H9 (cell line): Measurements from ENCODE around the gene G3BP2. TPM values are rescaled to one million over a fixed set of nuclear protein-coding genes. Genes with fewer than 3 reads are reported as not detected.
A peak's percentile ranks its signal among the peaks of the same experiment; 100 is the strongest.

Experiments used
- DNase-seq: peaks from one replicate; pipeline ENCODE4 v3.0.0-alpha.2; 2017
- H2AFZ ChIP-seq: one replicate; pipeline ENCODE4 v1.6.1; 2013; ENCODE audit warnings: mild to moderate bottlenecking, low read length, control low read depth, moderate library complexity
- H2AK5ac ChIP-seq: 2 replicates; pipeline ENCODE4 v1.6.1; 2013; ENCODE audit warnings: low read length, control low read depth, mixed read lengths; ENCODE audit not compliant: insufficient read length
- H2BK120ac ChIP-seq: one replicate; pipeline ENCODE4 v1.6.1; 2013; ENCODE audit warnings: low read depth, mild to moderate bottlenecking, low read length, control low read depth, inconsistent platforms; ENCODE audit not compliant: poor library complexity, severe bottlenecking
- H2BK12ac ChIP-seq: 2 replicates; pipeline ENCODE4 v1.6.1; 2013; ENCODE audit warnings: low read length, control low read depth, mixed read lengths, low read depth; ENCODE audit not compliant: insufficient read length
- H2BK15ac ChIP-seq: 2 replicates; pipeline ENCODE4 v1.6.1; 2013; ENCODE audit warnings: low read depth, low read length, control low read depth
- H2BK20ac ChIP-seq: one replicate; pipeline ENCODE4 v1.6.1; 2013; ENCODE audit warnings: low read depth, mild to moderate bottlenecking, low read length, control low read depth, inconsistent platforms; ENCODE audit not compliant: poor library complexity, severe bottlenecking
- H2BK5ac ChIP-seq: 2 replicates; pipeline ENCODE4 v1.6.1; 2013; ENCODE audit warnings: low read length, control low read depth, mixed read lengths; ENCODE audit not compliant: insufficient read length
- H3K14ac ChIP-seq: 2 replicates; pipeline ENCODE4 v1.6.1; 2013; ENCODE audit warnings: low read length, control low read depth; ENCODE audit not compliant: insufficient read depth
- H3K18ac ChIP-seq: 2 replicates; pipeline ENCODE4 v1.6.1; 2013; ENCODE audit warnings: low read depth, mild to moderate bottlenecking, mixed read lengths, low read length, control low read depth; ENCODE audit not compliant: insufficient read length
- H3K23ac ChIP-seq: 2 replicates; pipeline ENCODE4 v1.6.1; 2013; ENCODE audit warnings: low read length, control low read depth, mixed read lengths, low read depth; ENCODE audit not compliant: insufficient read length
- H3K23me2 ChIP-seq: 2 replicates; pipeline ENCODE4 v1.6.1; 2013; ENCODE audit warnings: low read depth, mild to moderate bottlenecking, mixed read lengths, low read length, control low read depth; ENCODE audit not compliant: insufficient read length, poor library complexity, severe bottlenecking
- H3K27ac ChIP-seq: 2 replicates; pipeline ENCODE4 v1.5.1; 2013; ENCODE audit warnings: low read length, control low read depth, mixed read lengths, low read depth; ENCODE audit not compliant: insufficient read length
- H3K27me3 ChIP-seq: 2 replicates; pipeline ENCODE4 v1.6.1; 2013; ENCODE audit warnings: low read length, control low read depth, inconsistent platforms; ENCODE audit not compliant: insufficient read depth
- H3K4ac ChIP-seq: 2 replicates; pipeline ENCODE4 v1.6.1; 2013; ENCODE audit warnings: low read depth, mild to moderate bottlenecking, control low read depth, inconsistent platforms, low read length, moderate library complexity
- H3K4me1 ChIP-seq: 2 replicates; pipeline ENCODE4 v1.6.1; 2013; ENCODE audit warnings: low read length, control low read depth, inconsistent platforms; ENCODE audit not compliant: insufficient read depth
- H3K4me2 ChIP-seq: 2 replicates; pipeline ENCODE4 v1.6.1; 2013; ENCODE audit warnings: low read length, control low read depth, mixed read lengths; ENCODE audit not compliant: insufficient read length, insufficient read depth
- H3K56ac ChIP-seq: 2 replicates; pipeline ENCODE4 v1.6.1; 2013; ENCODE audit warnings: low read depth, mild to moderate bottlenecking, mixed read lengths, low read length, control low read depth; ENCODE audit not compliant: insufficient read length
- H3K79me1 ChIP-seq: 2 replicates; pipeline ENCODE4 v1.6.1; 2013; ENCODE audit warnings: low read depth, mild to moderate bottlenecking, moderate library complexity, low read length, control low read depth, inconsistent platforms; ENCODE audit not compliant: insufficient read depth, poor library complexity, severe bottlenecking
- H3K79me2 ChIP-seq: 2 replicates; pipeline ENCODE4 v1.6.1; 2013; ENCODE audit warnings: low read length, control low read depth, inconsistent platforms; ENCODE audit not compliant: insufficient read depth
- H3K9ac ChIP-seq: 2 replicates; pipeline ENCODE4 v1.6.1; 2013; ENCODE audit warnings: low read length, control low read depth, mixed read lengths; ENCODE audit not compliant: insufficient read length; ENCODE audit errors: extremely low read depth
- H3K9me3 ChIP-seq: one replicate; pipeline ENCODE4 v1.6.1; 2013; ENCODE audit warnings: low read depth, low read length, inconsistent platforms; ENCODE audit not compliant: control insufficient read depth
- H3T11ph ChIP-seq: one replicate; pipeline ENCODE4 v1.6.1; 2013; ENCODE audit warnings: mild to moderate bottlenecking, low read length, control low read depth, inconsistent platforms
- H4K20me1 ChIP-seq: one replicate; pipeline ENCODE4 v1.6.1; 2013; ENCODE audit not compliant: control insufficient read depth, insufficient read length, insufficient read depth
- H4K5ac ChIP-seq: 2 replicates; pipeline ENCODE4 v1.6.1; 2013; ENCODE audit warnings: low read depth, mild to moderate bottlenecking, mixed read lengths, low read length, control low read depth; ENCODE audit not compliant: insufficient read length
- H4K8ac ChIP-seq: replicated peaks from 2 replicates; pipeline ENCODE4 v1.6.1; 2013; ENCODE audit warnings: low read length, control low read depth, mixed read lengths, low read depth; ENCODE audit not compliant: insufficient read length
- H4K91ac ChIP-seq: 2 replicates; pipeline ENCODE4 v1.6.1; 2013; ENCODE audit warnings: low read depth, mild to moderate bottlenecking, moderate library complexity, mixed read lengths, low read length, control low read depth; ENCODE audit not compliant: insufficient read length
- H3K27ac Mint-ChIP-seq, 3 experiments: 2 replicates in 2 of 3; 3 replicates in 1 of 3; pipeline ENCODE4 v1.8.0; 2020 to 2021; ENCODE audit warnings: mixed read lengths in 3 of 3, mild to moderate bottlenecking in 1 of 3, moderate library complexity in 1 of 3
- H3K27me3 Mint-ChIP-seq: 2 replicates; pipeline ENCODE4 v1.8.0; 2021; ENCODE audit warnings: low read depth, mild to moderate bottlenecking, moderate library complexity, mixed read lengths
- H3K36me3 Mint-ChIP-seq, 3 experiments: 2 replicates in 2 of 3; 3 replicates in 1 of 3; pipeline ENCODE4 v1.8.0; 2020 to 2021; ENCODE audit warnings: low read depth in 3 of 3, mixed read lengths in 3 of 3; ENCODE audit not compliant: insufficient read depth in 1 of 3
- H3K4me1 Mint-ChIP-seq, 2 experiments: 2 replicates each; pipeline ENCODE4 v1.8.0; 2020; ENCODE audit warnings: mixed read lengths in 2 of 2
- H3K4me3 Mint-ChIP-seq, 2 experiments: 2 replicates in 1 of 2; 3 replicates in 1 of 2; pipeline ENCODE4 v1.8.0; 2020 to 2021; ENCODE audit warnings: mild to moderate bottlenecking in 2 of 2, mixed read lengths in 2 of 2, moderate library complexity in 1 of 2
- H3K9me3 Mint-ChIP-seq, 2 experiments: 2 replicates in 1 of 2; 3 replicates in 1 of 2; pipeline ENCODE4 v1.8.0; 2020; ENCODE audit warnings: mild to moderate bottlenecking in 2 of 2, mixed read lengths in 2 of 2, moderate library complexity in 1 of 2
- WGBS: extraction: QIAGEN DNeasy Blood & Tissue Kit; methylation state at CpG from one replicate; pipeline ENCODE4 v1.1.7; 2013; ENCODE audit warnings: missing lambda C conversion rate, low lambda C conversion rate, mixed read lengths; ENCODE audit not compliant: insufficient read length; ENCODE audit errors: extremely low coverage; 5-methylcytosine and 5-hydroxymethylcytosine counted together
- total RNA-seq: library from RNA; stranded (reverse); gene quantifications from 2 replicates; pipeline ENCODE4 v1.2.1, GENCODE V29; 2021
- TF ChIP-seq, protein P1 (sequence below): fragments of 200-600 bp; sonication (generic); conservative IDR thresholded peaks from 3 replicates; pipeline ENCODE4 v1.8.0; 2021; ENCODE audit warnings: antibody characterized with exemption, mild to moderate bottlenecking

The G3BP2 gene
- total RNA-seq, 1 experiment from 2014 or later: 405 TPM

DNA sequence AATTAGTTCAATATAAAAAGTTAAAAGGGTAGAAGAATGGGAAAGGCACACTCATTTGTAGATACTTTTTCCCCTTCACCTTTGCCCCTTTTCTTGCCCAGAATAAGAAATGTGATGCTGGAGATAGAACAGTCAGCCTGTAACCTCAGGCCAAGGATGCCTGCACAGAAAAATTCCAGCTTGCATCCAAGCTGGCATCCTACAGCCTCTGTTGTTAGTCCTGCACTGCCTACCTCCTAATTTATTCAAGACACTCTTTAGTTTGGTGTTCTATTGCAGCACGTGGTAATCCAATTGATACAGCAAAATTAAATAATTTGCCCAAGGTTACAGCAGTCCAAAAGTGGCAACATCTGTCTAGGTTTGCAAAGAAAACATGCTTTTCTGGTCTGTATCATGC is 41.5 kb upstream of the G3BP2 start:
- Histone ChIP-seq H3K27ac (no peak overlapping the region), H3K14ac (no peak overlapping the region), H4K5ac (no peak overlapping the region), H2BK15ac (no peak overlapping the region), H4K8ac (no peak overlapping the region), H3K79me2 (peaks cover 10% of the 10 kb centered on the region; the same call in 1 of the 2 replicates), H2AFZ (no peak overlapping the region), H3T11ph (no peak overlapping the region), H3K9me3 (no peaks in the 10 kb centered on the region), H4K91ac (no peak overlapping the region), H3K27me3 (no peaks in the 10 kb centered on the region), H3K4me2 (no peak overlapping the region), H2BK20ac (no peak overlapping the region), H4K20me1 (no peaks in the 10 kb centered on the region), H3K23me2 (no peaks in the 10 kb centered on the region), H3K4ac (no peak overlapping the region), H3K23ac (no peak overlapping the region), H3K18ac (no peak overlapping the region), H2BK120ac (no peak overlapping the region), H2AK5ac (no peak overlapping the region), H3K56ac (no peak overlapping the region), H3K9ac (no peak overlapping the region), H3K4me1 (no peaks in the 10 kb centered on the region; the same call in 1 of the 2 replicates), H2BK5ac (no peak overlapping the region), H3K79me1 (no peaks in the 10 kb centered on the region), H2BK12ac (no peak overlapping the region)
- Mint-ChIP-seq H3K27ac (peak overlapping the region; percentile 31 to 80 (median 35); a peak in 3 of 7 replicates), H3K4me1 (peaks cover 22% of the 10 kb centered on the region in 2 experiments; a peak in 3 of 4 replicates), H3K9me3 (no peaks in the 10 kb centered on the region), H3K36me3 (peaks cover 16 to 46% (median 35%) of the 10 kb centered on the region in 3 experiments; a peak in 6 of 7 replicates), H3K4me3 (no peak overlapping the region), H3K27me3 (no peaks in the 10 kb centered on the region)
- no CpG with 5 or more reads among the region's 1 CpG for WGBS
- DNase-seq: no peak
- TF ChIP-seq, protein P1, sequence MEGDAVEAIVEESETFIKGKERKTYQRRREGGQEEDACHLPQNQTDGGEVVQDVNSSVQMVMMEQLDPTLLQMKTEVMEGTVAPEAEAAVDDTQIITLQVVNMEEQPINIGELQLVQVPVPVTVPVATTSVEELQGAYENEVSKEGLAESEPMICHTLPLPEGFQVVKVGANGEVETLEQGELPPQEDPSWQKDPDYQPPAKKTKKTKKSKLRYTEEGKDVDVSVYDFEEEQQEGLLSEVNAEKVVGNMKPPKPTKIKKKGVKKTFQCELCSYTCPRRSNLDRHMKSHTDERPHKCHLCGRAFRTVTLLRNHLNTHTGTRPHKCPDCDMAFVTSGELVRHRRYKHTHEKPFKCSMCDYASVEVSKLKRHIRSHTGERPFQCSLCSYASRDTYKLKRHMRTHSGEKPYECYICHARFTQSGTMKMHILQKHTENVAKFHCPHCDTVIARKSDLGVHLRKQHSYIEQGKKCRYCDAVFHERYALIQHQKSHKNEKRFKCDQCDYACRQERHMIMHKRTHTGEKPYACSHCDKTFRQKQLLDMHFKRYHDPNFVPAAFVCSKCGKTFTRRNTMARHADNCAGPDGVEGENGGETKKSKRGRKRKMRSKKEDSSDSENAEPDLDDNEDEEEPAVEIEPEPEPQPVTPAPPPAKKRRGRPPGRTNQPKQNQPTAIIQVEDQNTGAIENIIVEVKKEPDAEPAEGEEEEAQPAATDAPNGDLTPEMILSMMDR: no peak
